ENCODE measurements around the gene SVIL.
"Not testable (repeated sequence)": the region's sequence is repeated elsewhere in the genome, so short reads cannot be mapped to it uniquely, and the experiment has no call there.

SVIL gene

GRCh38 chr10:29446327-29446726 is 188.4 kb downstream of the SVIL start:
- DNase-seq = no peak

- no peak for DNase-seq
Measured at GRCh38 chr10:29443745-29444523, 190.8 kb downstream of the SVIL start.

DNA sequence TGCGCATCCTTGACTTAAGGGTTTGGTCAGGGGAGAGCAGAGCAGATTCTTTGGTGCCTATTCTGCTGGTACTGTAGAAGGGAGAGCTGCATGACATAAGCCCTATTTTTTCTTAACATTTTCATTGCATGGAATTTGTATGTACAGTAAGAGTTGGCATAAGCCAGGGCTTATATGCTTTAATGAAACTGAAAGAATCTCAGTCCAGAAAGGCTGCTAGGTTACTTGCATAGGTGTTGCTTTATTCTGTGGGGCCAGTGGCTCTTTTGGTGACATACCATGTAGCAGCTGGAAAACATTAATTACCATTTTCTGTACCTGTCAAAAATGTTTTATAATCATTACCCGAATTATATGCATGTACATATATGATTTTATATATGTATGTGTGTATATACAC is 193.8 kb downstream of the SVIL start:
- DNase-seq = no peak

DNA sequence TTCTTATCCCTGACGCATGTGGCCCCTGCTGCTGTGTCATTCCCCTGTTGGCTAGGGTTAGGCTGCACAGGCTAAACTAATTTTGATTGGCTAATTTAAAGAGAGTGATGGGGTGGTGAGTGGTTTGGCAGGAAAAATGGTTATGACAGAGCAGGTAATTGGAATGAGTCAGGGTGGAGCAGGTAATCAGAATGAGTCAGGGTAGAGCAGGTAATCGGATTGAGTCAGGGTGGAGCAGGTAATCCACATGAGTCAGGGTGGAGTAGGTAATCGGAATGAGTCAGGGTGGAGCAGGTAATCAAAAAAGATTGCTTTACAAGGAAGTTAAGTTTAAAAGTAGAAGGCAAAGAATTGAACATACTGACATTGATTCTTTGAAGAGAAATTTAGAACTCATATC is 195.8 kb downstream of the SVIL start:
- not testable (repeated sequence) for DNase-seq

- no peak for DNase-seq
Measured at GRCh38 chr10:29438271-29438670, 196.5 kb downstream of the SVIL start.

DNA sequence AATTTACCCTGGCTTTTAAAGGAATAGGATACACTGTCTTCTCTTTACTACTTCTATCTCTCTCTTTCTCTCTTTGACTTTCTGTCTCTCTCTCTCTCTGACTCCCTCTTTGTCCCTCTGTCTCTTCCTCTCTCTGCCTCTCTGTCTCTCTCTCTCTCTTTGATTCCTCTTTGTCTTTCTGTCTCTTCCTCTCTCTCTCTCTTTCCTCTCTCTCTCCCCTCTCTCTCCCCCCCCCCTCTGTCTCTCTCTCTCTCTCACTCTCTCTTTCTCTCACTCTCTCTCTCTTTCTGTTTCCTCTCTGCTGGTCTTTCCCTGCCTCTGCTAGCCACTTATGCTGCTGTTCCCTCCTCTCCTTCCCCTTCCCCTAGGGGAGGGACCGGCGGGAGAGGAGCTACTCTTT is 196.9 kb downstream of the SVIL start:
- DNase-seq = no peak

GRCh38 chr10:29435809-29436501 is 198.8 kb downstream of the SVIL start:
- no peak for DNase-seq

- DNase-seq = no peak
Measured at GRCh38 chr10:29434111-29434510, 200.7 kb downstream of the SVIL start.

GRCh38 chr10:29431711-29432110 is 203.1 kb downstream of the SVIL start:
- no peak for DNase-seq

GRCh38 chr10:29430101-29430500 is 204.7 kb downstream of the SVIL start:
- no peak for DNase-seq

DNA sequence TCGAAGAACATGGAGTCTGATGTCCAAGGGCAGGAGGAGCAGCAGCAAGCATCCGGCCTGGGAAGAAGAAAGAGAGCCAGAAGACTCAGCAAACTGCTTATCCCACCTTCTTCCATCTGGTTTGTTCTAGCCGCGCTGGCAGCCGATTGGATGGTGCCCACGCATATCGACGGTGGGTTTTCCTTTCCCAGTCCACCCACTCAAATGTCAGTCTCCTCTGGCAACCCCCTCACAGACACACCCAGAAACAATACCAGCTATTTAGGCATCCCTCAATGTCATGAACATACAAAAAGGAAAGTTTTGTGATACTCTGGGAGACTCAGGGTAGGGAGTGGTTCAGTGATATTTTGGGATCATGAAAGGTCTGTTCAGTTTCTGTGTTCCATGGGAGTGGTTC is 206.3 kb downstream of the SVIL start:
- DNase-seq = no peak

- DNase-seq = no peak
Measured at GRCh38 chr10:29427667-29428066, 207.1 kb downstream of the SVIL start.

DNA sequence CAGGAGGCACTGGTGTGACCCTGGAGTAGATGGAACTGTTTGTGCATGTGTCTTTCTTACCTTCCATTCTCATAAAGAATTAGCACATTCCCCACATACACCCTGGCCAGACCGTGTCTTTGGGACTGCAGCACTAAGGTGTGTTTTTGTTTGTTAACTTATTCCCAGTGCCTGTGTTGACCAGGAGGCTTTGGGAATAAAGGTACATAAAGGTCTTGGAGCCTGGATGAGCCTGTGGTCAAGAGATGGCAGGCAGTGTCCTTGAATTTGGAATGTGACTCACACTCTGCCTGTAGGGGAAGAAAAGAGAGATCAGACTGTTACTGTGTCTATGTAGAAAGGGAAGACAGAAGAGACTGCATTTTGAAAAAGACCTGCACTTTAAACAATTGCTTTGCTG is 208.4 kb downstream of the SVIL start:
- DNase-seq = no peak

- DNase-seq = no peak
Measured at GRCh38 chr10:29424017-29424416, 210.8 kb downstream of the SVIL start.

GRCh38 chr10:29420744-29421143 is 214.0 kb downstream of the SVIL start:
- no peak for DNase-seq

DNA sequence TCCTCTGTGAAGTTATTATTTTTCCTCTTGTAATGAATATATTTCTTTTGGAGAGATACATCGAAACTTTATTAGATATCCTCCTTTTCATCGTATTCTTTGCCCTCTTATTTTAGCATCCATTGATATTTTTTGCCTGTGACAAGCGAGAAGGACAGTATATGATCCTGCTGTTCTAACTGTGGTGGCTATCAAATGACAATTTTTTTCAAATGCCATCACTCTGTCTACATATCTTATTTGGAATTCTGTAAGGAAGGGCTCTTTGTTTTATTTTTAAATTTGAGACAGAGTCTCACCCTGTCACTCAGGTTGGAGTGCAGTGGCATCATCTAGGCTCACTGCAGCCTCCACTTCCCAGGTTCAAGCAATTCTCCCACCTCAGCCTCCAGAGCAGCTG is 217.4 kb downstream of the SVIL start:
- no peak for DNase-seq

- DNase-seq = no peak
Measured at GRCh38 chr10:29415876-29416275, 218.9 kb downstream of the SVIL start.

GRCh38 chr10:29414501-29414900 is 220.3 kb downstream of the SVIL start:
- no peak for DNase-seq

DNA sequence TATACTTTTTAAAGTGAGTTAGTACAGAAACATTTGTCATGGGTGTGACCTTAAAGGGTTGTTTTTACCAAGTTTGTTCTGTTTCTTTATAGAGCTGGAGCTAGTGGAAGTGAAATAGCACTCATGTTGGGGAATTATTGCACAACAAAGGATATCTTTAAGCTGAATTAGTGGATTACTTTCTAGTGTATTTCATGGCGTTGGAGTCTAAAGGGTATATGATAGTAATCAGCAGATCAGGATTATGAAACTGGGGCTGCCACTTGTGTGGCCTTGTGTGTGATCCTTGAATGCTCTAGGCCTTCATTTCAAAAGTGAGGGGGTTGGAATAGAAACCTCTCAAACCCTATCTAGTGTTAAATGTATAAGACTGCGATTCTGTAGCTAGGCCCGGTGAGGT is 222.3 kb downstream of the SVIL start:
- DNase-seq = no peak

DNA sequence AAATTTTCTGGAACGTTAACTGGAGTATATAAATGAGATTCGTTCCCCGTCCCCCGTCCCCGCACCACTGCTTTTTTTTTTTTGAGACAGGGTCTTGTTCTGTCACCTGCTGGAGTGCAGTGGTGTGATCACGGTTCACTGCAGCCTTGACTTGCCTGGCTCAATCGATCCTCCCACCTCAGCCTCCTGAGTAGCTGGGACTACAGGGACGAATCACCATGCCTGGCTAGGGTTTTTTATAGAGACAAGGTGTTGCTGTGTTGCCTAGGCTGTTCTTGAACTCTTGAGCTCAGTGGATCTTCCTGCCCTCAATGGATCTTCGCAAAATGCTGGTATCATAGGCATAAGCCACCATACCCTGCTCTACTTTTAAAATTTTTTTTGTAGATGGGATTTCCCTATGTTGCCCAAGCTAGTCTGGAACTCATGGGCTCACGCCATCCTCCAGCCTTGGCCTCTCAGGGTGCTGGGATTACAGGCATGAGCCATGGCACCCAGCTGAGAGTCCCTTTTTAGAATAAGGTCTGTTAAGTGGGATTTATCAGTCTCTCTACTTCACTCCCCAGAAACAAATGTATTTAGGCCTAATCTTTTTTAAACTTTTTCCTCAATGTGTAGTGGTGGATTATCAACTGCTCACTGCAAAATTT is 223.0 kb downstream of the SVIL start:
- no peak for DNase-seq

DNA sequence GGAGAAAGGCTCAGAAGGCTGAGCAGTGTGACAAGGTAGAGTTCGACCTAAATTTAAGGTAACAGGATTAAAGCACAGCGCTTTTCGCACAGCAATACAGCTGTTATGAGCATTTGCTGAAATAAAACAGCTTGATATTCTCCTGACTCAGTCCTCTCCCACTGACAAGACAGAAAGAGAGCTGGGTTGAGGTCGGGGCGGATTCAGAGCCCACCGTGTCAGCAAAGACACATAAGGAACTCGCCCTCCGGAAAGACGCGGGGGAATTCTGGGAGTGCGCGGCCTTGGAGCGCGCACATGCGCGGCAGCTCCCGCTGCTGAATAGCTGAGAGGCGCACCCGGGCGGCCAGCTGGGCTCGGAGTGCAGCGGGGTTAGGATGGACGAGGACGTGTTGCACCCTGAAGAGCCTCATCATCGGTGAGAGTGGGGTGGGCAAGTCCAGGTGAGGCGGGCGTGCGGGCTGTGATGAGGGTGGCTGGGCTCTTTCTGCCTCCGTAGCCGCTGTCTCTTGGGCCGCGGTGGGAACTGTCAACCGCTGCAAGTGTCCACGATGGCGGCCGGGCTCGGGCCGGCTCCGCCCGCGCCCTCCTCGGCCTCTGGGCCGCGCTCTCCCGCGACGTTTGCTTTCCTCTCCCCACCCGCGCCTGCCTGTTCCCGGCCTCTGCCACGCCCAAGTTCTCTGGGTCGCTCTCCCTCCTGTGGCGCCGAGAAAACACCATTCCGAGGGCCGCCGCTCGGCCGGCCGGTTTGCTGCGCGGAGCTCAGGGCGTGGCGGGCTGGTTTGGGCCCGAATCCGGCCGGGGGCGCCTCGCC is 225.3 kb downstream of the SVIL start:
- DNase-seq = no peak

- no peak for DNase-seq
Measured at GRCh38 chr10:29408847-29409240, 225.9 kb downstream of the SVIL start.

All from T-helper 9 cell (primary cell).